ENCODE measurements around the gene VEGFD.

DNA sequence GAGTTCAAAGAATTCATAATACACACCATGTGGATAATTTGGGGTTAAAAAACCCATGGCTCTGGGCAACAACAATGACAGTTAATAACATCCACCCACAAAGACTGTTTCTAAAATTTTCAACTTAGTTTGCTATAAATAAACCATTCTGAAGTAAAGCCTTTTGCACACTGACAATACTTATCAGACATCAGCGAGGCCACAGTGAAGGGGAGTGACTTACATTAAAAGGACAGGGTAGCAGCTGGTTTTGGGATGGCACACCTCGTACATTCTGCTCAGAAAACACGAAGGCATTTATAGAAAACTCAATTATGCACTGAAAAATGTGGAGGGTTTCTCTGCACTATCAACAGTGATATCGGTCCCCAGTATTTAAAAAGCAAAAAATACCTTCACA, 63.9 kb downstream of the VEGFD start:
- no peak for TF ChIP-seq POLR2A (IDR thresholded peaks at IDR 0.05)
- TF ChIP-seq, protein P1, sequence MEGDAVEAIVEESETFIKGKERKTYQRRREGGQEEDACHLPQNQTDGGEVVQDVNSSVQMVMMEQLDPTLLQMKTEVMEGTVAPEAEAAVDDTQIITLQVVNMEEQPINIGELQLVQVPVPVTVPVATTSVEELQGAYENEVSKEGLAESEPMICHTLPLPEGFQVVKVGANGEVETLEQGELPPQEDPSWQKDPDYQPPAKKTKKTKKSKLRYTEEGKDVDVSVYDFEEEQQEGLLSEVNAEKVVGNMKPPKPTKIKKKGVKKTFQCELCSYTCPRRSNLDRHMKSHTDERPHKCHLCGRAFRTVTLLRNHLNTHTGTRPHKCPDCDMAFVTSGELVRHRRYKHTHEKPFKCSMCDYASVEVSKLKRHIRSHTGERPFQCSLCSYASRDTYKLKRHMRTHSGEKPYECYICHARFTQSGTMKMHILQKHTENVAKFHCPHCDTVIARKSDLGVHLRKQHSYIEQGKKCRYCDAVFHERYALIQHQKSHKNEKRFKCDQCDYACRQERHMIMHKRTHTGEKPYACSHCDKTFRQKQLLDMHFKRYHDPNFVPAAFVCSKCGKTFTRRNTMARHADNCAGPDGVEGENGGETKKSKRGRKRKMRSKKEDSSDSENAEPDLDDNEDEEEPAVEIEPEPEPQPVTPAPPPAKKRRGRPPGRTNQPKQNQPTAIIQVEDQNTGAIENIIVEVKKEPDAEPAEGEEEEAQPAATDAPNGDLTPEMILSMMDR (IDR thresholded peaks at IDR 0.05 in 8 of 11, conservative IDR thresholded peaks at IDR 0.05 in 3 of 11) = no peak
- TF ChIP-seq POLR2AphosphoS5 (IDR thresholded peaks at IDR 0.05) = no peak

Measured in spleen (tissue), 7 donors.